Breast epithelium (tissue), 4 donors: ENCODE results near the gene OR51L1. TPM values are rescaled to one million over a fixed set of nuclear protein-coding genes. Genes with fewer than 3 reads are reported as not detected.

Experiments used
- DNase-seq, 2 donors: peaks; one replicate each; pipeline ENCODE4 v3.0.0-alpha.2; 2019; ENCODE audit warnings: low spot score in 2 of 2
- H3K27ac ChIP-seq, 2 donors: fragments of 200-600 bp; sonication (generic) in 1 of 2; one replicate each; pipeline ENCODE4 v1.5.1; 2016 to 2019; ENCODE audit warnings: mild to moderate bottlenecking in 1 of 2
- H3K27me3 ChIP-seq, 2 donors: fragments of 200-600 bp; sonication (generic) in 1 of 2; one replicate each; pipeline versions ENCODE4 v1.5.1 to v1.6.0; 2017 to 2019; ENCODE audit warnings: control low read depth in 1 of 2, mild to moderate bottlenecking in 1 of 2
- H3K36me3 ChIP-seq: fragments of 200-600 bp; one replicate; pipeline ENCODE4 v1.5.1; 2019
- H3K4me1 ChIP-seq, 2 donors: fragments of 200-600 bp; sonication (generic); one replicate each; pipeline ENCODE4 v1.5.1; 2016 to 2019; ENCODE audit warnings: control low read depth in 1 of 2
- H3K4me3 ChIP-seq, 3 donors: fragments of 200-600 bp; sonication (generic); 1 replicate in 2 of 3; 2 replicates in 1 of 3; pipeline ENCODE4 v1.5.1; 2016 to 2019; ENCODE audit warnings: mild to moderate bottlenecking in 3 of 3, moderate library complexity in 2 of 3
- H3K9me3 ChIP-seq, 2 donors: fragments of 200-600 bp; sonication (generic) in 1 of 2; one replicate each; pipeline ENCODE4 v1.5.1; 2016 to 2019; ENCODE audit warnings: control low read depth in 1 of 2
- POLR2A ChIP-seq: fragments of 450-650 bp; IDR thresholded peaks from one replicate; pipeline ENCODE4 v1.6.1; 2016; ENCODE audit warnings: antibody characterized with exemption, mild to moderate bottlenecking, moderate library complexity
- POLR2AphosphoS5 ChIP-seq, 3 donors: sonication (generic); formaldehyde crosslinking; IDR thresholded peaks; one replicate each; pipeline ENCODE4 v1.6.1; 2017; ENCODE audit warnings: antibody characterized with exemption in 3 of 3
- intact Hi-C: fragments of 100-400 bp; cut with DNase I; formaldehyde crosslinking; loops from one replicate; pipeline ENCODE4 v1.15.1; 2023; ENCODE audit warnings: low total_unique reads
- total RNA-seq, 3 donors: library from RNA; depleted of rRNA; stranded (reverse); fragments of >200 nt; gene quantifications; one replicate each; pipeline ENCODE4 v1.1.0, GENCODE V29; 2016
- TF ChIP-seq, protein P1 (sequence below), 3 donors: fragments of 450-650 bp; IDR thresholded peaks; one replicate each; pipeline ENCODE4 v1.5.1; 2016 to 2017; ENCODE audit warnings: antibody characterized with exemption in 3 of 3, mild to moderate bottlenecking in 3 of 3, moderate library complexity in 3 of 3

The OR51L1 gene
- total RNA-seq, 3 donors from 2014 or later = not detected

GRCh38 chr11:4991060-4991459 lies 3.6 kb upstream of the OR51L1 start:
- TF ChIP-seq POLR2A (no peak), POLR2AphosphoS5 (IDR thresholded peaks at IDR 0.05) (no peak)
- TF ChIP-seq, protein P1, sequence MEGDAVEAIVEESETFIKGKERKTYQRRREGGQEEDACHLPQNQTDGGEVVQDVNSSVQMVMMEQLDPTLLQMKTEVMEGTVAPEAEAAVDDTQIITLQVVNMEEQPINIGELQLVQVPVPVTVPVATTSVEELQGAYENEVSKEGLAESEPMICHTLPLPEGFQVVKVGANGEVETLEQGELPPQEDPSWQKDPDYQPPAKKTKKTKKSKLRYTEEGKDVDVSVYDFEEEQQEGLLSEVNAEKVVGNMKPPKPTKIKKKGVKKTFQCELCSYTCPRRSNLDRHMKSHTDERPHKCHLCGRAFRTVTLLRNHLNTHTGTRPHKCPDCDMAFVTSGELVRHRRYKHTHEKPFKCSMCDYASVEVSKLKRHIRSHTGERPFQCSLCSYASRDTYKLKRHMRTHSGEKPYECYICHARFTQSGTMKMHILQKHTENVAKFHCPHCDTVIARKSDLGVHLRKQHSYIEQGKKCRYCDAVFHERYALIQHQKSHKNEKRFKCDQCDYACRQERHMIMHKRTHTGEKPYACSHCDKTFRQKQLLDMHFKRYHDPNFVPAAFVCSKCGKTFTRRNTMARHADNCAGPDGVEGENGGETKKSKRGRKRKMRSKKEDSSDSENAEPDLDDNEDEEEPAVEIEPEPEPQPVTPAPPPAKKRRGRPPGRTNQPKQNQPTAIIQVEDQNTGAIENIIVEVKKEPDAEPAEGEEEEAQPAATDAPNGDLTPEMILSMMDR (IDR thresholded peaks at IDR 0.05) = no peak
- intact Hi-C loops = no loop called here
- no peak overlapping the region for H3K27ac ChIP-seq
- H3K4me3 ChIP-seq = no peak overlapping the region
- no peaks in the 10 kb centered on the region for H3K4me1 ChIP-seq
- no peaks in the 10 kb centered on the region for H3K36me3 ChIP-seq
- H3K9me3 ChIP-seq = no peaks in the 10 kb centered on the region
- no peak for DNase-seq
- no peaks in the 10 kb centered on the region for H3K27me3 ChIP-seq

DNA sequence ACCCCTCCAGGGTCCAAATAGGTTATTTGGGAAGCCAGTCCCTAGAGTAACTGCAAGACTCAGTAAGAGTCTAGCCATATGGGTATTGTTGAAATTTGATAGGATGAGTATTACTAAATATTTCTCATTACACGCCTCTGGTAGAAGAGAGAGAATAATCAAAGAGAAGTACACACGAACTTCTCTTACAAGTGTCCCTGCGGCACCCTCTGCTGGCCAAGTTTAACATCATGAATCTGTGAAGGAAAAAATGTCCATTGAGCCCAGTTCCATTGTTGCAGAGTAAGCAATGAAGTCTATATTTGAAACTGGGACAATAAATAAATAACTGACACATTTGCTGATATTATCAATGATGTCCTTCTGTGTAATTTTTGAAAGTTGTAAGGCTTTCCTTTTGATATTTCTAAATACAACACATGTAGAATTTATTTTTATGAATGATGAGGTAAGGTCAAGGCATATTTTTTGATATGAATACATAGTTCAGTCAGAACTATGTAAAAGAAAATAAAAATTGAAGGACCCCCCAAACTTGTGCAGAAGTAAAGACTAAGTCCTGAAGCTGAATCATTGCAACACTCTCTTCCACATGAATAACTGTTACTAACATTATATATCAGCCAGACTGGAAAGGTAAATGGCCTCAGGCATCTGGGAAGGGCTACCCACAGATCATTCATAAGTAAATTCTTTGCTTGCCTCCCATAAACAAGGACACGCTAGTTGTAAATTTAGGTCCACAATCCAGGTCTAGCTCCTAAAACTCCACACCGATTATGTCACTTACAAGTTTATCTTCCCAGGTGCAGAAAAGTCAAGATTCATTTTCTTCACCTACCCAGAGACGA lies 10.0 kb downstream of the OR51L1 start:
- DNase-seq = no peak
- intact Hi-C loops = no loop called here

DNA sequence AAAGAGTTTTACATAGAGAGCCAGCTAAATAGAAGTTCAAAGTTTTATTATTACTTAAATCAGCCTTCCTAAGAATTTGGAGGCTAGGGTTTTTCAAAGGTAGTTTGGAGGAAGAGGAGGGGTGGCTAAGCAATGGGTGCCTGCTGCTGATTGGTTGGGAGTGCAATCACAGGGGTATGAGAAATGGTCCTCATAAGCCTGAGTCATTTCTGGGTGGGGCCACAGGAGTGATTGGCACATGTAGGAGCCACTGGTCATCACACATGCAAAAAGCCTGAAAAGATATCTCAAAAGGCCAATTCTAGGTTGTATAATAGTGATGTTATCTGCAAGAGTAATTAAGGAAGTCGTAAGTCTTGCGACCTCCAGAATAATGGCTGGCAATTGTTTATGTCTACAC lies 12.9 kb downstream of the OR51L1 start:
- no peak overlapping the region for H3K27ac ChIP-seq
- H3K4me1 ChIP-seq = no peaks in the 10 kb centered on the region
- no peak overlapping the region for H3K4me3 ChIP-seq
- H3K27me3 ChIP-seq = no peaks in the 10 kb centered on the region
- no peaks in the 10 kb centered on the region for H3K9me3 ChIP-seq
- TF ChIP-seq POLR2AphosphoS5 (IDR thresholded peaks at IDR 0.05) (no peak), POLR2A (no peak)
- TF ChIP-seq, protein P1 (IDR thresholded peaks at IDR 0.05) = no peak
- no peaks in the 10 kb centered on the region for H3K36me3 ChIP-seq
- no peak for DNase-seq
- intact Hi-C loops = no loop called here

More for the DNA sequence above, 10.0 kb downstream of the OR51L1 start:
- no peaks in the 10 kb centered on the region for H3K36me3 ChIP-seq
- H3K27me3 ChIP-seq = no peaks in the 10 kb centered on the region
- H3K9me3 ChIP-seq = no peaks in the 10 kb centered on the region
- H3K27ac ChIP-seq = no peak overlapping the region
- H3K4me3 ChIP-seq = no peak overlapping the region
- no peaks in the 10 kb centered on the region for H3K4me1 ChIP-seq
- TF ChIP-seq POLR2A (no peak), POLR2AphosphoS5 (IDR thresholded peaks at IDR 0.05) (no peak)
- TF ChIP-seq, protein P1 (IDR thresholded peaks at IDR 0.05) = peak in 1 of 3 donors; percentile 45

- intact Hi-C loops = no loop called here
- TF ChIP-seq, protein P1 (IDR thresholded peaks at IDR 0.05) = no peak
- TF ChIP-seq POLR2A (no peak), POLR2AphosphoS5 (IDR thresholded peaks at IDR 0.05) (no peak)
- DNase-seq = no peak
Measured at GRCh38 chr11:5011254-5011653, 16.6 kb downstream of the OR51L1 start.

DNA sequence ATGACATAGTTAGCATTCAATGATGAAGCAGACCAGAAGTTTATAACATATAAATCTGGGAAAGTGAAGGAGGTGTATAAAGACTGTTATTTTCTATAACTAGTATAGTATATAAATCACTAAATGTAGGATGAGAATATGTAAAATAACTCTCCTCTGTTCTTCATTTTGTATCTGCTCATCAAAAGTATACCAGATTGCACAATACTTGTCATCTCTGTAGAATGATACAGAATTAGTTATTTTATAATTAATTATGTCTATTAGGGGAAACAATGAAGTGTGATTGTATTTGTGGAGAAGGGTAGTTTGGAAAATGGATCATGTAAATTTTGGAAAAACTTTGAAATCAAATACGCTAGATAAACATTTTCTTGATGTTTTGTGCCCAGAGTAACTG lies 18.4 kb downstream of the OR51L1 start:
- no peak for TF ChIP-seq POLR2A
- Histone ChIP-seq H3K27me3 (no peaks in the 10 kb centered on the region), H3K9me3 (no peaks in the 10 kb centered on the region), H3K4me3 (no peak overlapping the region), H3K4me1 (no peaks in the 10 kb centered on the region), H3K27ac (no peak overlapping the region), H3K36me3 (no peaks in the 10 kb centered on the region)
- intact Hi-C loops = no loop called here
- no peak for DNase-seq

More at GRCh38 chr11:5011254-5011653, 16.6 kb downstream of the OR51L1 start:
- H3K36me3 ChIP-seq = no peaks in the 10 kb centered on the region
- H3K27me3 ChIP-seq = no peaks in the 10 kb centered on the region
- no peak overlapping the region for H3K4me3 ChIP-seq
- H3K9me3 ChIP-seq = no peaks in the 10 kb centered on the region
- H3K27ac ChIP-seq = no peak overlapping the region
- H3K4me1 ChIP-seq = no peaks in the 10 kb centered on the region
